Right atrium auricular region (tissue), 2 donors: ENCODE measurements around the gene SLX9. TPM values are rescaled to one million over a fixed set of nuclear protein-coding genes. Genes with fewer than 3 reads are reported as not detected.

ENCODE experiments used
- DNase-seq: peaks from one replicate; pipeline ENCODE4 v3.0.0-alpha.2; 2019; ENCODE audit warnings: low spot score
- H3K27ac ChIP-seq, 2 donors: fragments of 200-600 bp; sonication (generic); 1 replicate in 1 of 2; 2 replicates in 1 of 2; pipeline ENCODE4 v1.5.1; 2016 to 2019
- H3K27me3 ChIP-seq, 2 donors: fragments of 200-600 bp; sonication (generic); one replicate each; pipeline versions ENCODE4 v1.5.1 to v1.6.0; 2017 to 2019
- H3K36me3 ChIP-seq: fragments of 200-600 bp; sonication (generic); one replicate; pipeline ENCODE4 v1.5.1; 2016
- H3K4me1 ChIP-seq, 2 donors: fragments of 200-600 bp; sonication (generic); one replicate each; pipeline versions ENCODE4 v1.5.1 to v1.6.0; 2017 to 2019
- H3K4me3 ChIP-seq, 2 donors: fragments of 200-600 bp; sonication (generic); 1 replicate in 1 of 2; 2 replicates in 1 of 2; pipeline ENCODE4 v1.5.1; 2017 to 2019; ENCODE audit warnings: mild to moderate bottlenecking in 1 of 2, moderate library complexity in 1 of 2
- H3K9me3 ChIP-seq, 2 donors: fragments of 200-600 bp; sonication (generic); one replicate each; pipeline ENCODE4 v1.5.1; 2019
- CTCF ChIP-seq, 2 donors: fragments of 200-600 bp; sonication (generic); IDR thresholded peaks; one replicate each; pipeline ENCODE4 v1.5.1; 2019; ENCODE audit warnings: antibody characterized with exemption in 2 of 2
- total RNA-seq, 2 donors: library from RNA; depleted of rRNA; stranded (reverse); fragments of >200 nt; gene quantifications; one replicate each; pipeline ENCODE4 v1.1.0, GENCODE V29; 2016

The SLX9 gene
- total RNA-seq, 2 donors from 2014 or later: 15.9 to 18.8 TPM

GRCh38 chr21:44966135-44967081, 26.6 kb downstream of the SLX9 start:
- Histone ChIP-seq H3K9me3 (no peaks in the 10 kb centered on the region), H3K36me3 (peaks cover 19% of the 10 kb centered on the region), H3K27me3 (no peaks in the 10 kb centered on the region), H3K4me3 (no peak overlapping the region), H3K27ac (peak overlapping the region; percentile 52 to 72), H3K4me1 (peaks cover 0 to 67% of the 10 kb centered on the region in 2 donors)
- TF ChIP-seq CTCF (IDR thresholded peaks at IDR 0.05): no peak
- no peak for DNase-seq

GRCh38 chr21:44967082-44968047, 27.5 kb downstream of the SLX9 start:
- Histone ChIP-seq H3K27me3 (no peaks in the 10 kb centered on the region), H3K4me3 (no peak overlapping the region), H3K27ac (peak overlapping the region; percentile 52 to 72), H3K4me1 (peaks cover 0 to 62% of the 10 kb centered on the region in 2 donors), H3K9me3 (no peaks in the 10 kb centered on the region), H3K36me3 (peaks cover 19% of the 10 kb centered on the region)
- TF ChIP-seq CTCF (IDR thresholded peaks at IDR 0.05): no peak
- DNase-seq: no peak

GRCh38 chr21:44969066-44969670, 29.3 kb downstream of the SLX9 start:
- H3K9me3 ChIP-seq: no peaks in the 10 kb centered on the region
- no peaks in the 10 kb centered on the region for H3K27me3 ChIP-seq
- DNase-seq: no peak
- TF ChIP-seq CTCF (IDR thresholded peaks at IDR 0.05): no peak
- H3K4me1 ChIP-seq: peaks cover 0 to 61% of the 10 kb centered on the region in 2 donors
- H3K27ac ChIP-seq: peak overlapping the region; percentile 6 to 20
- no peak overlapping the region for H3K4me3 ChIP-seq
- H3K36me3 ChIP-seq: peaks cover 22% of the 10 kb centered on the region

- H3K4me1 ChIP-seq: peaks cover 0 to 59% of the 10 kb centered on the region in 2 donors
- no peak for DNase-seq
- H3K4me3 ChIP-seq: no peak overlapping the region
- no peaks in the 10 kb centered on the region for H3K9me3 ChIP-seq
- TF ChIP-seq CTCF (IDR thresholded peaks at IDR 0.05): no peak
- peak overlapping the region in 1 of 2 donors; percentile 6 for H3K27ac ChIP-seq
- peaks cover 30% of the 10 kb centered on the region for H3K36me3 ChIP-seq
- H3K27me3 ChIP-seq: no peaks in the 10 kb centered on the region
Measured at GRCh38 chr21:44969931-44970755, 30.3 kb downstream of the SLX9 start.
